NB4 (cell line): ENCODE results near the gene CCL2.

ENCODE experiments used
- DNase-seq: peaks from one replicate; pipeline ENCODE4 v3.0.0; 2010; ENCODE audit warnings: low read depth
- H3K4me3 ChIP-seq: one replicate; pipeline ENCODE4 v1.5.1; 2011; ENCODE audit warnings: mild to moderate bottlenecking, low read depth, low read length, moderate library complexity
- CTCF ChIP-seq: IDR thresholded peaks from one replicate; pipeline ENCODE4 v1.5.1; 2012; ENCODE audit warnings: low read depth, low read length
- MYC ChIP-seq: IDR thresholded peaks from 2 replicates; pipeline ENCODE4 v1.6.1; 2011; ENCODE audit warnings: low read depth, low read length
- POLR2A ChIP-seq: IDR thresholded peaks from 2 replicates; pipeline ENCODE4 v1.6.1; 2011; ENCODE audit warnings: mild to moderate bottlenecking; ENCODE audit not compliant: insufficient read length; ENCODE audit errors: extremely low read depth
- TF ChIP-seq, protein P1 (sequence below): IDR thresholded peaks from 2 replicates; pipeline ENCODE4 v1.6.1; 2011; ENCODE audit warnings: low read depth, low read length

Gene CCL2

DNA sequence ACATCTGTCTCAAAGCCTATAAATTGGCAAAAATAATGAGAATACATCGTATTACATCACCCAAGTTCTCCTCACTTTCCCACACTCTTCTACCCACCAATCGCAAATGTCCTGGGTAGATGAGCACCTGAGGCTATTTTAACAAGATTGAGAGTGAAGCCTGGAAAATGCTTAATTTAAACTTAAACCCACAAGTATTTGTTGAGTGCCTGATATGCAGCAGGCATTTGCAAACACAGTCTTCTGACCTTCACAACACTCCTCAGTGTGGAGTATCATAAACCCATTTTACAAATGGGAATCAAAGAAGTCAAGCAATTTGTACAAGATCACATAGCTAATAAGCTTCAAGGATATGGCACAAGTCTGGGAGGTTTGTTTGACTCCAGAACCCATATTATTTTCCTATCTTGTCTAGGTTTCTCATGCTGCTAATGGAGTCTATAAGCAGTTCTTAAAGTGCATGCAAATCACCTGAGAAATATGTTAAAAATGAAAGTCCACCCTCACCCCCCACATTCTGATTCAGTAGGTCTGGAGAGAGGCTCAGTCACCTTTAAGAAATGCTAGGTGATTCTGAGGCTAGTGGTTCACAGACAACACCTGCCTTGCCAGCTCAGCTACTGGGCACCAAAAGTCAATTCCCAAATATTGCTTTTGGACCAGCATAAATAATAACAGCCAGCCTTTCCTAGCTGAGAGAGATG, 34.9 kb upstream of the CCL2 start:
- TF ChIP-seq, protein P1, sequence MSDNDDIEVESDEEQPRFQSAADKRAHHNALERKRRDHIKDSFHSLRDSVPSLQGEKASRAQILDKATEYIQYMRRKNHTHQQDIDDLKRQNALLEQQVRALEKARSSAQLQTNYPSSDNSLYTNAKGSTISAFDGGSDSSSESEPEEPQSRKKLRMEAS: no peak
- TF ChIP-seq POLR2A (no peak), CTCF (no peak), MYC (no peak)
- no peak for DNase-seq
- H3K4me3 ChIP-seq: no peak overlapping the region

- no peak for TF ChIP-seq MYC
- TF ChIP-seq, protein P1: no peak
These were observed 34.2 kb upstream of the CCL2 start for GRCh38 chr17:34220752-34221395.

GRCh38 chr17:34221411-34221810, 33.7 kb upstream of the CCL2 start:
- TF ChIP-seq CTCF (no peak), POLR2A (no peak), MYC (no peak)
- TF ChIP-seq, protein P1: no peak
- no peak overlapping the region for H3K4me3 ChIP-seq
- no peak for DNase-seq

More at GRCh38 chr17:34220752-34221395, 34.2 kb upstream of the CCL2 start:
- no peak overlapping the region for H3K4me3 ChIP-seq
- DNase-seq: peak; percentile 82

- no peak overlapping the region for H3K4me3 ChIP-seq
- no peak for TF ChIP-seq MYC
- no peak for DNase-seq
These were observed 32.2 kb upstream of the CCL2 start for GRCh38 chr17:34222722-34223497.

DNA sequence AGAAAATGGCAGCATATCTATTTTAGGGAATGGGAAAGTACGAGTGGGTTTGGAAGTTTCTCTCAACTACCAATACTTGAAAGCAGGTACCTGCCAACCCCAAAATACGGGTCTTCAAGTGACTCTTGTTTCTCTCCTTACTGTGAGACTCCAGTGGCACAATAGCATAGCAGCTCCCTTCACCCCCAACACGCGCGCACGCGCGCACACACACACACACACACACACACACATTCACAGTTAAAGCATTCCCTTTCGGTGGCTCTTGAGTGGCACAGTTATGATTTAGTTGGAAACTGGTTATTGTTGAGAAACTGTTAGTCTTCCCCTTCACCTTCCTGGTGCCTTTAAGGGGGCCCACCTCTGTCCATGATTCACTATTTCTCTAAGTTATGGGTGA, 30.0 kb upstream of the CCL2 start:
- H3K4me3 ChIP-seq: no peak overlapping the region
- no peak for DNase-seq
- TF ChIP-seq CTCF: no peak
- no peak for TF ChIP-seq POLR2A
- no peak for TF ChIP-seq MYC
- TF ChIP-seq, protein P1: no peak

DNA sequence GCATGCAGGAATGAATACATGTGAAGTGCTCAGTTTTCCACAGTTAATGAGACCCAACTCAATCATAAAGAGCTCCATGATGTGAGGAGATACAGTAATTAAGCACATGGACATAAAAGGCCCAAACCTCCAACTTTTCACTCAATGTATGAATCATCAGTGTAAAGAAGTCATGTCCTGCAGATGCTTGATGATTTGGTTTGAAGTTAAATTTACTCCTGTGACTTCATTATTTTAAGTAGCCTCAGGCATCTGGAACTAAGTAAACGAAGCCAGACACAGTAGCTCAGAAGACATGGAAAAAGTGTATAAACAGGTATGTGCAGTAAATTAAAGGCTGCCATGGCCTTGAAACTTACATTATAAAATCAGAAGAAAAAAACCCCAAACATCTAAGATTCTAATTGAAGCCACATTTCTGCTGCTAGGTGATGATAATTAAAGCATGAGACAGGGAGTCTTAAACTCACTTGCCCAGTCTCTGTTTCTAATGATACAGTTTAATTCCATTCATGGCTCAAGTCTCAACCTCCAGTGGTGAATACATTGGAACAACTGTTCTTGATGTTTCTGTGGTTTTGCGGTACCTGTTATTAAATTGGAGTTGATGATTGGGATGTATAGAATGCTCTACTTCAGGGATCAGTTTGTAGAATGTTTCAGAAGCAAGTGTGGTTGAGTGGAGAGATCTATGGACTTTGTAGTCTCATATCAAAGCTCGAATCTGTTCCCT, 28.9 kb upstream of the CCL2 start:
- H3K4me3 ChIP-seq: no peak overlapping the region
- no peak for DNase-seq
- no peak for TF ChIP-seq CTCF
- TF ChIP-seq MYC: no peak
- no peak for TF ChIP-seq POLR2A
- TF ChIP-seq, protein P1: no peak
